HG03025 (cell line): Measurements from ENCODE around the gene DSCAML1.

Experiments
- ATAC-seq: cut with Tn5 transposase; IDR thresholded peaks from one replicate; pipeline ENCODE4 v1.9.1; 2021; ENCODE audit warnings: mild to moderate bottlenecking, moderate library complexity; ENCODE audit not compliant: unreplicated experiment, low FRiP score

DSCAML1 gene

DNA sequence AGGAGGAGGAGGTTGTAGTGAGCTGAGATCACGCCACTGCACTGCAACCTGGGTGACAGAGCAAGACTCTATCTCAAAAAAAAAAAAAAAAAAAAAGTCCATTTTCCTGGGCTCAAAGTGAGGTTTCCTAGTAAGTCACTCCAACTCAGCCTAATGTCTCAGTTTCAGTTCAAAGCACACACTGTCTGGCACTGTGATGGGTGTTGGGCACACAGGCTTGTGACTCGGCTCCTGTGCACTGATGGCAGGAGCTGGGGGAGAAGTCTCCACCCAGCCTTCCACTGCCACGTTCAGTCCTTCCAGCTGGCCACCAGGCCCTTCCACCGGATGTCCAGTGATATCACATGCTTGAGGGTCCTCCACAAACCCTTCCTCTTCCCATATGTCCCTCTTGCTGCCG, 283.4 kb downstream of the DSCAML1 start:
- no peak for ATAC-seq

DNA sequence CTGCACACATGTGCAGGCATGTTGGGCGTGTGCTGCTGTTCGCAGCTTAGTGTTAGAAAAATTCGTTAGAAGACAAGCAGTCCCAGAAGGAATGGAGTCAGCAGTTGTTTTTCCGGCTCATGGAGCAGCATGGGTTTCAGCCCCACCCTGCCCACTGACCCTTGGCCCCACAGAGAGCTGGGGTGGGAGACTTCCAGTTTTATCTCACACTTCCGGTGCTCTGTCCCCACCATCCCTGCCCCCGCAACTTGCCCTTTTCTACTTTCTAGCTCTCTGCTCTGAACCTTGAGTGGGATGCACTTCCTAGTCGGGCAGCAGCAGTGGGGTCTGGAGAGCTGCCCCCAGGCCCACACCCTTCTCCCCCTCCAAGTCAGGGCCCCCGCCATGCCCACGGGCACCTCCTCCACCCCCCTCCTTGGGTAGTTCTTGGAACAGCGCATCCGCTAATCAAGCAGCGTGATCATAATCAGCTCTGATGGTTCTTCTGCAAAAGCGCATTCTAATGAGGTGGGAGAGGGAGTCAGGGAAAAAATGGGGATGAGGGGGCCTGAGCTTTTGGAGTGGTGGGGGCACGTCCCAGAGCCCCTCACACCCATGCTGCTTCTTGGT, 285.0 kb downstream of the DSCAML1 start:
- no peak for ATAC-seq

DNA sequence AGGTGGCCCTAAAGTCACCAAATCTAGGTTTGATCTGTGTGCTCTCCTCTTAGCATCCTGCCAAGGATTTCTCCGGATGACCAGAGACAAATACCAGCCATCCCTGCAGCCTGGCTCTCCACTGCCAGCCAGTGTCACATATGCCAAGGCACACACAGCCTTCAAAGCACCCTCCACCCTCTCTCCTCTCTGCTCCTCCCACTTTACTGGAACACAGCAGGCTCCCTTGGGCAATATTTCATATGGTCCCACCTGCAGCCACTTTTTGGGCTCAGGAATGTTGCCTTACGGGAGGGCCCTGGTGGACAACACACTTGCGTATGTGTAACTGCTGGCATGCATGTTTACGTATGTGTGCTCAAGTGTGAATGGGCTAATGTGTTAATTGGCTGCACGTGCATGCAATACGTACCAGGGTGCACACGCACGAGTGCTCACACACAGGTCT, 285.5 kb downstream of the DSCAML1 start:
- no peak for ATAC-seq

DNA sequence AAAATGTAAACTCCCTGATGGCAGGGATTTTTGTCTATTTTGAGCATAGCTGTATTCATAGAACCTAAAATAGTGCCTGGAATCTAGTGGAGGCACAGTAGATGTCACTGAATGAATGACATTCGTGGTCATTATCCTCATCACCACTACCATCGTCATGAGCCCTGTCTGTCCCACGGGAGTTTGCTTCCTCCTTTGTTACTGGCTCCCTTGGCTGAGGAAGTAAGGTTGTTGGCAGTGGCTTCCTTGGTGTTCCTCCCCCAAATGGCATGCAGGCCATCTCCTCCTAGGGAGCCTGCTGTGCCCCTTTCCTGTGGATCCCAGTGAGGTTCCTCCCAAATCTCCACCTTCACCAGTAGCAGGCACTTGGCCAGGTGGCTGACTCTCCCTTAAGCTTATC, 286.4 kb downstream of the DSCAML1 start:
- ATAC-seq, result no peak

DNA sequence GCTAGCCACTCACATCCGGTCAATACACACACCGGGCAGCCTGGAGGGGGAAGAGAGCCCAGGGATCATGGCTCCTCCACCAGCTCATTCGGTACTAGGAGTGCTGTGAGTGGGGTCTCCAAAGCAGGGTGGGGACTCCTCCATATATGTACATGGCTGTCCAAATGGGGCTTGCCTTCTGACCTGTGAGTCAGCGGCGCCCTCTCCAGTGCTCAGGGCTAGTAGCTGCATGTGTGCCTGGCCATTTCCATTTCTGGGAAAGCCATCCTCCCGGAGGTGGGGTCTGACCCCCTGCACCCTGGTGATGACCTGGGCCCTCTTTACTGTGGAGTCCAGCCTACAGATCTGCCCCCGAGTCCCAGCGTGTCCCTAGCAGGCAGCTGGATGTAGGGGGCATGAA, 287.5 kb downstream of the DSCAML1 start:
- no peak for ATAC-seq

DNA sequence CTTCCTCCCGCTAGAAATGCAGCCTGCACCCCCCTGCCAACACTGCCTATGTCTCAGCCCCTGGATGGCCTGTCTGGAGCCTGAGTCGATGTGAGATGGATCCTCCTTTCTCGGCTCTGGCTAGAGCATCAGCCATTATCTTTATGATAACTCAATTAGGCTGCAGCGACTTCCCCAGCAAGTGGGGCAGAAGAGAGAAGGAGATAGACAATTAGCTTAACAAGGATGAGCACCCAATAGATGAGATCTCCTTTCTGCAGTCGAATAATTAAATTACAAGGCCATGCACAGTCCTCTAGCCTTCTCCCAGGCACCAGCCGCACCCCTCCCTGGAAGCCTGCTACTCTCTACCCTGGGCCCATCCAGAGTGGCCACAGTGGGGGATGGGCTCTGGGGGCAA, 290.0 kb downstream of the DSCAML1 start:
- no peak for ATAC-seq

DNA sequence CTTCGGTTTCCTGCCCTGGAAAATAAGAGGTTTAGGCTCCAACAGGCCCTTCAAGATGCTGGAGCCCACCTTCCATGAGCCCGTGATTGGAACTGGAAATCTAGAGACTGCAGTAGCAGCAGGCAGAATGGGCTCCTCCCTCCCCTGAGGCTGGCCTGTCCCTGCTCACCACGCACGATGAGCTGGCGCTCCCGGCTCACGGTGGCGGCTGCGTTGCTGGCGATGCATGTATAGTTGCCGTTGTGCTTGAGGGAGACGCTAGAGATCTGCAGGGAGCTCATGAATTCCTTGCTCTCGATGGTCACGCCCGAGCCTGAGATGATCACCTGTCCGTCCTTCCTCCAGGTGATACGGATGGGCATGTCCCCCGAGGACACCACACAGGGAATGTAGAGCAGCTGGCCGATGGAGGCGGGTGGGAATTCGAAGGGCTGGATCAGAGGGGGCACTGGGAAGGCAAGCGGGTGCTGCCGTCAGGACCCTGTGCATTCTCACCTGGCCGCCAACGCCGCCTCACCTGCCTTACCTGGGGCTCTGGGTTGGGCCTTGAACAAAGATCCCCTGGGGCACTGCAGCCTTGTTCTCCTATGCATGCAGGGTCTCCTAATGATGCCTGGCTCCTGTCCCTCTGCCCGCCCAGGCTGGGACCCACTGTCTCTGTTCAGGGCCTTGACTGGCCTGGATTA, 291.6 kb downstream of the DSCAML1 start:
- ATAC-seq, result no peak

DNA sequence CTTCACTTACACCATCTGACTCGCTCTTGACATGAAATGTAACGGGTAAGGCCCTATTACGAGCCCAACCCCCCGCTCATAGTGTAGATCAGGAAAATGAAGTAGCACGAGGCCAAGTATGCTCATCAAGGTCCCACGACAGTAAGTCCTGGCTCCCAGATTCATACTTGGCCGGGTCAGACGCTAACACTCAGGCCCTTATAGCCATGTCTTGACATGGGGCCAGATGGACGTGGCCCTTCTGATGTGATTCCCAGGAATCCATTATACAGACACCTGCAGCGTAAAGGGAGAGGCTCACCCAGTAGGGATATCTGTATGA, 294.3 kb downstream of the DSCAML1 start:
- no peak for ATAC-seq

DNA sequence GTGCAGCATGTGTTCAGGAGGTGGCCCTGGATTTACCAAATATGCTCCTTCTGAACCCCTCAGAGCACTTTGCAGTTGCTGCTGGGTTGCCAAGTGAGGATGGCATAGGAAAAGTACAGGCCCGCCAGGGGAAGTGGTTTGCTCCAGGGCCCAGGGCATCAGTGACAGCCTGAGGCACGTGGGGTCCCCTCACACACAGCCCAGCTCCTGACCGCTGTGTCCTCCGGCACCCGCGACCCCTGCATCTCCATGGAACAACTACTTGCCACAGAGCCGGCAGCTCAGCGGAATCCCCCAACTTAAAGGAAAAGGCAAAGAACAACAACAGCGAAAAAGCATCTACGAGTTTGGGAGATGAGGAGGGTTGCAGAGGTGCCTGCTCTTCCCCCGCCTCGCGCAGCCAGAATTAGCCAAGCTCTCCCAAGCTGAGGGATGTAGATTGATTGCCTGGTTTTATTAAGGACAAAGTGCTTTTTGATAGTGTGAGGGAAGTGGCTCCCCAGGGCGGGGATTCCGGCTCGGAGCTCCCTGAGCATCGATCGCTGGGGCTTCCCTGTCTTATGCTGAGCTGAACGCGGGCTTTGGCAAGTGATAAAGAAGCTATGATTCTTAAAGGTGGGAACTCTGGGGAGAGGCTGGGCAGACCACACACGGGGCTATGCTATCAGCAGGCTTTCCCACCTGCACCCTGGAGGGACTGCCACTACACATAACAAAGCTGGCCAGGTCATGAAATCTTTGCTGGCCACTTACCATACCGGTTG, 294.8 kb downstream of the DSCAML1 start:
- ATAC-seq, result no peak

DNA sequence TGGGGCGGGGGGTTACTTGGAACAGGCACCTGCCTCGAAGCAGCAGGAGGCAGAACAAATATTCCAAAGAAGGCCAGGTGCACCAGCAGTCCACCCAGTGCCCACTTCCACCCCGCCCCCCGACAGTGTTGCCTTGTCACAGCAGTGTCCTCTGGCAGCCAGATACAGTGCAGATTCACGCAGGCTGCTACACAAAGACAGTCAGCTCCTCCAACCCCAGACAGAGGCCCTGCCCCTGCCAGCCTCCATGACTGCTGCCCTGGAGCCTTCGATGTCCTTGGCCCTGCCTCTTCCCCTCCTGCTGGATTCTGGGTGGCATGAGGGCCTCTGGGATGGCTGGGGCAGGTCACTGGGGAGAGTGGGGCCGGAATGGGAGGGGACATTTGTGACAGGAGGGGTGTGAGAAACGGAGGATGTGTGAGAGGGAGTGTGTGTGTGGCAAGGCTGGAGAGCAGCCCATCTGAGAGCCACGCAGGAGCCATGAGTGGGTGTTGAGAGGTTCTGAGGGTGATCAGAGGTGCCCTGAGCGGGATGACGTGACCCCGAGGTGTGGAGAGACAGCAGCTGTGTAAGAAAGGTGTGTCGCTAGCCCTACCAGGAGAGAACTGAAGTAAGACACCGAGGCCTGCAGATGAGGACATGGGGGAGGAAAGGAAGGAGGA, 295.6 kb downstream of the DSCAML1 start:
- ATAC-seq, result no peak

DNA sequence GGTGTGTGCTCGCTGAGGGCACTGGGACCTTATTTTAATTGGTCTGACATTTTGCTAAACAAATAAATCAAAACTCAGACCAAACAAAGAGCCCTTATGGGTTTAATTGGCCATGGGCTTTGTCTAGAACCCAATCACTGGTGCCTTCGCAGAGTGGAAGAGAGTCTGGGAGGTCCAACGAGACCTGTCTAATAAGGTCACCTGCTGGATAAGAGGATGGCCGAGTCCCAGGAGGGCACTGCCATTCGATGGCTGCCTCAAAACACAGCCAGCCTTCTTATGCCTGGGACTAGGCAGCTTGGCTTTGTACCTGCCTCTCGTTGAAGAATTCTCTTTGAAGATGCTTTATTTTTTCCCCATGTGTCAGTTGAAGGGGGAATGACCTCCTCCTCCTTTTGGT, 298.2 kb downstream of the DSCAML1 start:
- ATAC-seq, result no peak

DNA sequence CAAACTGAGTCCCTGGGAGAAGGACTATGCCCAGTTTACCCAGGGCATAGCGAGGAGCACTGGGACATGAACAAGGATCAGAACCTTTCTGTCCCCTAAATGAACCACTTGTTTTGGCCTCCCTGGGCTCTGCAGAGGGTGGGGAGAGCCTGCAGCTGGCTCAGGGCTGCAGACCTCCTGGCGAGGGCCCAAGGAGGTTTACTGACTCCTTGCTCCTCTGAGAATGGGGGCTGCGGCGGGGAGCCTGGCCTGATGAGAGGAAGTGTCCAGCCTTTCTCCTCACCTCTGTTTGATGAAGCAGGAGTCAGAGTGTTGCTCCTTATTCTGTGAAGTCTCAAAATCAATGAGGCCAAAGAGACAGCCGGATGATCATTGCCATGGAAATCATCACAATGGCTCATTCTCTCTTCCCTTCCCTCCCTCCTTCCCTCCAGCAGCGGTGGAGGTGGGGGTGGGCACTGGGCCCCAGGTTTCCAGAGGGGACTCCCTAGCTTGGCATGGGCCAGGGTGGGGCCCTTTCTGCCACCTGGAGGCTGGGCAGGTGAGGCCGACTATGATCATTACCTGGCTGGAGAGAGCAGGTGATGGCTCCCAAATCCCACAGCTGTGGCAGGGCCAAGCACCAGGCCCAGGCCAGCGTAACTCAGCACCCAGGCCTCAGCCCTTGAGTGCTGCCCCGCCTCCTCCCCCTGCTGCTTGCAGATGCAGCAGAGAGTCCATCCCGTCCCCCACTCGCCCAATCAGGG, 299.6 kb downstream of the DSCAML1 start:
- ATAC-seq, result no peak

DNA sequence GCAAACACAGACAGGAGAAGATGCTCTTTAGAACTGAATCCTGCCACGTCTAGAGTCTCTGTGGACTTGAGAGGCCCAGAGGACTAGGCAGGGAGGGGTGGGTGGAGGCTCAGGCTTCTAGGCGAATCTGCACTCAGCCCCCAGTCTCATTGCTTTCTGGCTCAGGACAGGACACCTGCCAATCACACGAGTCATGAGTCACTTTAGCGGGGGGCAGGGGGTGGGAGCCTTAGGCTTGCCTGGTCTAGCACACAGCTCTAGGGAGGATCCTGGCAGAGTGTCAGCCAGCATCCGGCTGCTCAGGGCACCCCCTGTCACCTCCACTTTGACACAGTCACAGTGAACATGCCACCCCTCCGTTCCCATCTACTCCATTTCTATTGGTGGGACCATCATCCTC, 301.7 kb downstream of the DSCAML1 start:
- no peak for ATAC-seq

DNA sequence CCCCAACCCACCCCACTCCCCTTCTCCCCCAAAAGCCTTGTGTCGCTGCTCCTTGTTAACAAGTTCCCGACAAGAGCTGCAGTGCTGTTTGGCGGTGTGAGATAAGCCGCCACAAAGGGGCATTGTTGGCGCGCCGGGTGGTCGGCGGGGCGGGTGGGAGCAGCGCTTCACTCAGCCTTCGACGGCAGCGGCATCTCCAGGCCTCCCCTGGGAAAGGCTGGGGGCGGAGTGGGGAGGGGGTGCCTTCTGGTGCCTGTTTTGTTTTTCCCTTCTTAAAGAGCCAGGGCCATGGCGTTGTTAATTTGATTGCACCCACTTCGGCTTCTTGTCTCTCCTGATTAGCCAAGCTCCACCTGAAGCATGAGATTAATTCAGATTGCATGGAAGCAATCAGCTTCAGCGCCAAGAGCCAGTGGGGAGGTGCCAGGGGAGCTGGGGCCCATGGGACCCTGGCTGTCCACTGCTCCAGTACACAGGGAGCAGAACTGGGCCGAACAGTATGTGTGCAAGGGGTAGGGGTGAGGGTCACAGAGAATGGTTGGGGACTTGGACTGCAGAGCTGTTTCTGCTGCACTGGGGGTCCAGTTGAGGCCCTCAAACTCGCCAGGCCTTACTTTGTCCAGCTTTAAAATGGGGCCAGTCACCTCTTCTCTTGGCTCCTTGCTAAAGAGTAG, 304.3 kb downstream of the DSCAML1 start:
- ATAC-seq, result no peak

DNA sequence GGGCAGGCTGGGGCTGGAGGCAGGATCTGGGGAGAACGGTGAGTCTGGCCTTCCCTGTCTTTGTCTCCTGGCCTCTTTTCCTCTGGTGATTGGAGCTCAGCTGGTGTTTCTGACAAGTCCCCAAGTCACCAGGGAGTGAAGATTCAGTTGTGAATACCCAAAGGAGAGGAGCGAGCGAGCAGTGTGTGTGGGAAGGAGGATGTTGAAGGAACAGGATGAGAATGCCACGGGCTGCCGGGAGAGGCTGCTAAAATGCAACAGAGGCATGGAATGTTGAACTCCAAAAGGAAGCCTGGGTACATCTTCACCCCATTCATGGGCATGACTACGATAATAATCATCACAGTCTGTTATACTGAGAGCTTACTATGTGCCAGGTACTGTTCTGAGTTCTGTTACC, 306.1 kb downstream of the DSCAML1 start:
- ATAC-seq, result no peak

DNA sequence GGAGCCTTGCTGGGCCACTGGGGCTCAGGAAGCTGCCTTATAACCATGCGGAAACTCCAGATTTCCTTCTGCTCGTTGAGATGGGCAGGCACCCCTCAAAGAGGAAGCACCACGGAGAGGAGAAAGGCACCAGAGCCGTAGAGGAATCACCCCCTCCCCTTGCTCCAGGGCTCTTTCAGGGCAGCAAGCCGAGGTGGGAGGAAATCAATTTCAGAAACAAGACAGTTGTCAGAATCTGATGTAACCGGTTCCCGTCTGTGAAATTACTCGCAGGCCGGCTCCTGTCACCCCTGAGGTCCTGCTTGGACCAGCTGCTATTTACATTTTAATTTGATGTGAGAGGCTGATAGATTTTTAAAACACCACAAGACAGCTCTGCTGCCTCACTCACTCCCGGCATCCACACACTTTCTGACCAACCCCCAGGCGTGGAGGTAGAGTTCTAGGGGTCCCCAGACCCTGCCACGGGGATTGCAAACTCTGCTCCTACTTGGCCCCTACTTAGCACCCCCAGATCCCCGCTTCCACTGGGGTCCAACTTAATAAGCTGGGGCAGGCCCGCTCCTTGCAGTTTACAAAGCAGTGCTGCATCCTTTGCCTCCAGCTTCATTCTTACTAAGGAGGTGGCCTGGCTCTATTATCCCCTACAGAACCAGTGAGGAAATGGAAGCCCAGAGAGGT, 306.9 kb downstream of the DSCAML1 start:
- ATAC-seq, result no peak

DNA sequence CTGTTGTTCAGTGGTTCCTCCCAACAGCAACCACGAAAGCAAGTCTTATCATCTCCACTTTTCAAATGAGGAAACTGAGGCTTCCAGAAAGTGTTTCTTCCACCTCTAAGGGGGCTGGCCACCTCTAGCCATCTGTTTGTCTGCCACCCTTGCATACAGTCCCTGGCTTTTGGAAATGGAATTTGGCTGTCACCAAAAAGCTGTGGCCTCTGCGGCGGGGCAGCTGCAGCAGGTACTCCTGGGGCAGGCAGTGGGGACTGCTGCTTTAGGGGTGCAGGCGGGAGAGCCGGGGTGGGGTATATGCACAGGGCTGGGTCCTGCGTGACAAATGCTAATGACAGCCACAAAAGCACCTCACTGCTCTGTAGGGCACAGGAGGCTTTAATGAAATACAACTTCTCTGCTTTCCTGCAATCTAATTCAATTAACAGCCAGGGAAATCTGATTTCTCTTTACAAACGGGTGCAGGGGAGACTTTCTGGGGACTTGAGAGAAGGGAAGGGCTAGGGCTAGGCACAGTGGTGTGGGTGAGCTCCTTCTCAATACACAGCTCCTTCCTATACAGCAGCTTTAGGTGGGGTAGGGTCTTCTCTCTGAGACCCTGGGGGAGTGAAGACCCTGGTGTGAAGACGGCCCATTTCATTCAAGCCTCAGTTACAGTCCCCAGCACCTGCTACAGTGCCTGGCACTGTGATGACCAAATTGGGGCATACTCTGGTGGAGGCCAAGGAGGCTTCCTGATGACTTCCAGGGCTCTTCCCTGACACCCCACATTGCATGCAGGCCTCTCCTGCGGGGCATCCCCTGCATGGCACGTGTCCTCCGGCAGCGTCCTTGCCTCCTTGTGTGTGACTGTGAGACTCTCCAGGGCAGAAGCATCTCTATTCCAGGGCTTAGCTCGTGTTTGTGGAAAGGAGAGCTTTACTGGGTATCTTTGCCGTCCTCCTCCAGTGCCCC, 307.7 kb downstream of the DSCAML1 start:
- no peak for ATAC-seq

DNA sequence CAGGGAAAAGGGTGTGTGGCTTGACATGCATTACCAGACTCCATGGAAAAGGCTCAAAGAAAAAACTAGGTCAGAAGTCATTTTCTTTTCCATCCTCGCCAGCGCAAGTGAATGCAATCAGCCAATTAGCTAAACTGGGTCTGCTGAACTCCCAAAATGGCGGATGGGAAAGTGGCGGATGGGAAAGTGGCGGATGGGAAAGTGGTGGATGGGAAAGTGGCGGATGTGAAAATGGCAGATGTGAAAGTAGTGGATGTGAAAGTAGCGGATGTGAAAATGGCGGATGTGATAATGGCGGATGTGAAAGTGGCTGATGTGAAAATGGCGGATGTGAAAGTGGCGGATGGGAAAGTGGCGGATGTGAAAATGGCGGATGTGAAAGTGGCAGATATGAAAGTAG, 311.0 kb downstream of the DSCAML1 start:
- no peak for ATAC-seq

DNA sequence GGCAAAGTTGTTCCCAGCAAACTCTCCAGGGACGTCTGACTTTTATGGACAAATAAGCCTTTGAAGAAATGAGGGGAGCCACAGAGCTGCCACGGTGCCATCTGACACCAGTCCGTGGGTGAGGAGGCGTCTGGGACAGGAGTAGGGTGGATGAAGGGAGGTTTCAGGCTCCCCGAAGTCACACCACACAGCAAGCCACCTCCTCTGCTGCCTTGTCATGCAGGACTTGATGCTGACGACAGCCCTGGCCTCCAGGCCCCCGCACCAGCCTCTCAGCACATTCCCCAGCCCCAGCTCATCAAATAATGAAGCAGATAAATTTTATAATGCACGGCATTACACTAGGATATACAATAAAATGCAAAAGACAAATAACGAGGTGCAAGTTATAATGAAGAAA, 312.9 kb downstream of the DSCAML1 start:
- no peak for ATAC-seq
